Measurements from ENCODE around the gene PAQR7.

Gene PAQR7

GRCh38 chr1:25885602-25886001 lies 10.1 kb upstream of the PAQR7 start:
- no peak overlapping the region for H3K4me3 ChIP-seq (replicated peaks; ENCODE audit: low read depth, low read length)
- no peak for DNase-seq (ENCODE audit: extremely low read depth, low read depth)
- TF ChIP-seq, protein P1, sequence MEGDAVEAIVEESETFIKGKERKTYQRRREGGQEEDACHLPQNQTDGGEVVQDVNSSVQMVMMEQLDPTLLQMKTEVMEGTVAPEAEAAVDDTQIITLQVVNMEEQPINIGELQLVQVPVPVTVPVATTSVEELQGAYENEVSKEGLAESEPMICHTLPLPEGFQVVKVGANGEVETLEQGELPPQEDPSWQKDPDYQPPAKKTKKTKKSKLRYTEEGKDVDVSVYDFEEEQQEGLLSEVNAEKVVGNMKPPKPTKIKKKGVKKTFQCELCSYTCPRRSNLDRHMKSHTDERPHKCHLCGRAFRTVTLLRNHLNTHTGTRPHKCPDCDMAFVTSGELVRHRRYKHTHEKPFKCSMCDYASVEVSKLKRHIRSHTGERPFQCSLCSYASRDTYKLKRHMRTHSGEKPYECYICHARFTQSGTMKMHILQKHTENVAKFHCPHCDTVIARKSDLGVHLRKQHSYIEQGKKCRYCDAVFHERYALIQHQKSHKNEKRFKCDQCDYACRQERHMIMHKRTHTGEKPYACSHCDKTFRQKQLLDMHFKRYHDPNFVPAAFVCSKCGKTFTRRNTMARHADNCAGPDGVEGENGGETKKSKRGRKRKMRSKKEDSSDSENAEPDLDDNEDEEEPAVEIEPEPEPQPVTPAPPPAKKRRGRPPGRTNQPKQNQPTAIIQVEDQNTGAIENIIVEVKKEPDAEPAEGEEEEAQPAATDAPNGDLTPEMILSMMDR (IDR thresholded peaks at IDR 0.05; ENCODE audit: low read depth, low read length, missing control alignments): no peak

- TF ChIP-seq, protein P1 (IDR thresholded peaks at IDR 0.05; ENCODE audit: low read depth, low read length, missing control alignments): no peak
- no peak for DNase-seq (ENCODE audit: extremely low read depth, low read depth)
- no peak overlapping the region for H3K4me3 ChIP-seq (replicated peaks; ENCODE audit: low read depth, low read length)
Measured at GRCh38 chr1:25881266-25881665, 5.8 kb upstream of the PAQR7 start.

GRCh38 chr1:25880518-25880917 lies 5.0 kb upstream of the PAQR7 start:
- TF ChIP-seq, protein P1 (IDR thresholded peaks at IDR 0.05; ENCODE audit: low read depth, low read length, missing control alignments): no peak
- no peak overlapping the region for H3K4me3 ChIP-seq (replicated peaks; ENCODE audit: low read depth, low read length)
- no peak for DNase-seq (ENCODE audit: extremely low read depth, low read depth)

GRCh38 chr1:25879675-25880074 lies 4.2 kb upstream of the PAQR7 start:
- TF ChIP-seq, protein P1 (IDR thresholded peaks at IDR 0.05; ENCODE audit: low read depth, low read length, missing control alignments): no peak
- H3K4me3 ChIP-seq (replicated peaks; ENCODE audit: low read depth, low read length): no peak overlapping the region
- DNase-seq (ENCODE audit: extremely low read depth, low read depth): no peak

DNA sequence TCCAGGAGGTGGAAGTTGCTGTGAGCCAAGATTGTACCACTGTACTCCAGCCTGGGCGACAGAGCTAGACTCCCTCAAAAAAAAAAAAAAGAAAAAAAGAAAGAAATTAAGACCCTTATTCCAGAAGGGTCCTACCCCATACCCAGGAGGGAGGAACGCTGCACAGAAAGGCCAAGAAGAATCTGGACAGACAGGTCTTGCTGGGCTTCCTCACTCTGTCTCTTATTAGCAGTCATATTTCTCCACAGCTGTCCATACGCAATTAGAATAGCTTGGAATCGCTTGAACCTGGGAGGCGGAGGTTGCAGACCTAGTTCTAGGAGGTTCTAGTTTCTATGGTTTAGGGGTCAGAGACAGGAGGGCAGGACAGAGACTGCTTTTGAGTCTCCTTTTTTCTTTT lies 3.2 kb upstream of the PAQR7 start:
- TF ChIP-seq, protein P1 (IDR thresholded peaks at IDR 0.05; ENCODE audit: low read depth, low read length, missing control alignments): no peak
- H3K4me3 ChIP-seq (replicated peaks; ENCODE audit: low read depth, low read length): no peak overlapping the region
- DNase-seq (ENCODE audit: extremely low read depth, low read depth): no peak

DNA sequence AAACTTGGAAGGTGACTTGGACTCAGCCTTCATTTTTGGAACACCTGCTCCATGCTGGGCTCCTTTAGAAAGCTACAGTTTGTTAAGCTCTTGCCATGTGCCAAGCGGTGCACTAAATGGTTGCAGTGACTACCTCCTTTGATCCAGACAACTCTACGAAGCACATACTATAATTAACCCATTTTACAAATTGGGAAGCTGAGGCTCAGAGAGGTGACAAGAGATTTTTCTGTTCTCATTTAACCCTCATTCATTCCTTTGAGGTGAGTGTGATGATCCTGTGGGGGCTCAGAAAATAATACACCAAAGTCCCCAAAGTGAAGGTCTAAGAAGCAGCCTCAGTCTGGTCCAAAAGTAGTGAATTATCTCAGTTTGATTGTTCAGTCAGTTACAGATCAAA lies 1.6 kb upstream of the PAQR7 start:
- TF ChIP-seq, protein P1 (IDR thresholded peaks at IDR 0.05; ENCODE audit: low read depth, low read length, missing control alignments): no peak
- no peak overlapping the region for H3K4me3 ChIP-seq (replicated peaks; ENCODE audit: low read depth, low read length)
- DNase-seq (ENCODE audit: extremely low read depth, low read depth): no peak

GRCh38 chr1:25876693-25877077 lies 1.2 kb upstream of the PAQR7 start:
- no peak overlapping the region for H3K4me3 ChIP-seq (replicated peaks; ENCODE audit: low read depth, low read length)
- no peak for DNase-seq (ENCODE audit: extremely low read depth, low read depth)

More at GRCh38 chr1:25876693-25877077, 1.2 kb upstream of the PAQR7 start:
- TF ChIP-seq, protein P1 (IDR thresholded peaks at IDR 0.05; ENCODE audit: low read depth, low read length, missing control alignments): no peak
